SU-DHL-6 (cell line): ENCODE measurements around the gene DIPK1A.

Source experiments
- CTCF ChIP-seq: fragments of 200-600 bp; sonication (generic); IDR thresholded peaks from one replicate; pipeline ENCODE4 v1.5.1; 2017; ENCODE audit warnings: antibody characterized with exemption, mild to moderate bottlenecking, low read length, moderate library complexity; ENCODE audit not compliant: insufficient read depth, poor library complexity, severe bottlenecking
- EZH2phosphoT487 ChIP-seq: fragments of 200-600 bp; sonication (generic), shearing (Covaris generic); conservative IDR thresholded peaks from 2 replicates; pipeline ENCODE4 v1.6.1; 2018; ENCODE audit warnings: mild to moderate bottlenecking, antibody characterized with exemption, low read length, moderate library complexity, mixed read lengths

- no peak for TF ChIP-seq CTCF
- no peak for TF ChIP-seq EZH2phosphoT487
These were observed 34.5 kb upstream of the DIPK1A start for GRCh38 chr1:92995441-92996430.
